Spinal cord (tissue), 10 donors: ENCODE data around the gene TTLL10. TPM values are rescaled to one million over a fixed set of nuclear protein-coding genes. Genes with fewer than 3 reads are reported as not detected.
A peak's percentile ranks its signal among the peaks of the same experiment; 100 is the strongest.

Source experiments
- DNase-seq, 6 donors: peaks; one replicate each; pipeline versions ENCODE4 v3.0.0 to v3.0.0-alpha.2; 2013 to 2015; ENCODE audit warnings: low spot score in 6 of 6, low read depth in 4 of 6
- H3K27ac ChIP-seq: one replicate; pipeline ENCODE4 v1.5.1; 2013; ENCODE audit warnings: low read depth, low read length, control low read depth
- H3K27me3 ChIP-seq: one replicate; pipeline ENCODE4 v1.6.1; 2013; ENCODE audit warnings: low read length; ENCODE audit not compliant: control insufficient read depth, insufficient read depth
- H3K36me3 ChIP-seq: one replicate; pipeline ENCODE4 v1.6.1; 2013; ENCODE audit warnings: low read length; ENCODE audit not compliant: control insufficient read depth, insufficient read depth
- H3K4me1 ChIP-seq: one replicate; pipeline ENCODE4 v1.6.1; 2013; ENCODE audit warnings: low read length; ENCODE audit not compliant: control insufficient read depth, insufficient read depth
- H3K4me3 ChIP-seq: one replicate; pipeline ENCODE4 v1.5.1; 2013; ENCODE audit warnings: low read depth, low read length, control low read depth
- H3K9me3 ChIP-seq: one replicate; pipeline ENCODE4 v1.6.1; 2013; ENCODE audit warnings: low read length; ENCODE audit not compliant: control insufficient read depth, insufficient read depth
- WGBS: methylation state at CpG from one replicate; pipeline ENCODE4 v1.1.5; 2013; ENCODE audit warnings: missing lambda C conversion rate; ENCODE audit not compliant: insufficient coverage; 5-methylcytosine and 5-hydroxymethylcytosine counted together
- polyA plus RNA-seq, 2 donors: library from polyadenylated mRNA; unstranded; fragments of 120-200 nt; gene quantifications; one replicate each; pipeline ENCODE4 v1.2.1, GENCODE V29; 2013; ENCODE audit not compliant: insufficient read length in 2 of 2
- total RNA-seq, 2 donors: library from RNA; depleted of rRNA in 1 of 2; stranded (reverse); fragments of 120-200 nt in 1 of 2; fragments of >200 nt in 1 of 2; gene quantifications; one replicate each; pipeline versions ENCODE4 v1.2.3 to v1.2.4, GENCODE V29; 2013 to 2014
- donor health status: healthy.

TTLL10 gene
- total and polyA plus RNA-seq, 4 donors = 0.79 to 2.1 (median 1.2) TPM

GRCh38 chr1:1156140-1157032 lies 17.3 kb upstream of the TTLL10 start:
- WGBS = 83% methylated on average over 21 of the region's 26 CpGs
- H3K36me3 ChIP-seq = peaks cover 2% of the 10 kb centered on the region
- H3K27ac ChIP-seq = no peak overlapping the region
- H3K4me1 ChIP-seq = peaks cover 22% of the 10 kb centered on the region
- H3K4me3 ChIP-seq = no peak overlapping the region
- no peak for DNase-seq
- H3K27me3 ChIP-seq = no peaks in the 10 kb centered on the region
- H3K9me3 ChIP-seq = no peaks in the 10 kb centered on the region

GRCh38 chr1:1157033-1157365 lies 16.7 kb upstream of the TTLL10 start:
- no peak for DNase-seq
- Histone ChIP-seq H3K27me3 (no peaks in the 10 kb centered on the region), H3K9me3 (no peaks in the 10 kb centered on the region), H3K4me3 (no peak overlapping the region), H3K27ac (no peak overlapping the region), H3K4me1 (peaks cover 25% of the 10 kb centered on the region), H3K36me3 (peaks cover 2% of the 10 kb centered on the region)
- 50% methylated on average over 2 of the region's 9 CpGs for WGBS

GRCh38 chr1:1157426-1157913 lies 16.2 kb upstream of the TTLL10 start:
- no peaks in the 10 kb centered on the region for H3K27me3 ChIP-seq
- H3K27ac ChIP-seq = peak overlapping the region; percentile 92
- WGBS = 2% methylated on average over 24 of the region's 29 CpGs
- peak in 4 of 6 donors; percentile 23 to 87 (median 58) for DNase-seq
- H3K9me3 ChIP-seq = no peaks in the 10 kb centered on the region
- H3K4me1 ChIP-seq = peaks cover 25% of the 10 kb centered on the region
- peaks cover 2% of the 10 kb centered on the region for H3K36me3 ChIP-seq
- H3K4me3 ChIP-seq = peak overlapping the region; percentile 51

GRCh38 chr1:1157914-1158710 lies 15.6 kb upstream of the TTLL10 start:
- peaks cover 2% of the 10 kb centered on the region for H3K27me3 ChIP-seq
- peak in 5 of 6 donors; percentile 32 to 86 (median 56) for DNase-seq
- H3K4me1 ChIP-seq = peaks cover 25% of the 10 kb centered on the region
- 5% methylated on average over 42 of the region's 46 CpGs for WGBS
- peak overlapping the region; percentile 51 for H3K4me3 ChIP-seq
- H3K27ac ChIP-seq = peak overlapping the region; percentile 92
- no peaks in the 10 kb centered on the region for H3K9me3 ChIP-seq
- peaks cover 2% of the 10 kb centered on the region for H3K36me3 ChIP-seq

GRCh38 chr1:1160281-1160930 lies 13.3 kb upstream of the TTLL10 start:
- Histone ChIP-seq H3K27me3 (peaks cover 19% of the 10 kb centered on the region), H3K27ac (no peak overlapping the region), H3K4me3 (no peak overlapping the region), H3K36me3 (peaks cover 2% of the 10 kb centered on the region), H3K9me3 (no peaks in the 10 kb centered on the region), H3K4me1 (peaks cover 25% of the 10 kb centered on the region)
- DNase-seq = no peak
- 80% methylated on average over 11 of the region's 23 CpGs for WGBS

- H3K27me3 ChIP-seq = peaks cover 21% of the 10 kb centered on the region
- no peak overlapping the region for H3K27ac ChIP-seq
- DNase-seq = no peak
- no peaks in the 10 kb centered on the region for H3K9me3 ChIP-seq
- H3K4me1 ChIP-seq = peaks cover 25% of the 10 kb centered on the region
- H3K4me3 ChIP-seq = no peak overlapping the region
- 88% methylated on average over 25 of the region's 29 CpGs for WGBS
- no peaks in the 10 kb centered on the region for H3K36me3 ChIP-seq
These were observed 12.5 kb upstream of the TTLL10 start for GRCh38 chr1:1161078-1161682.

- H3K36me3 ChIP-seq = no peaks in the 10 kb centered on the region
- peak in 1 of 6 donors; percentile 28 for DNase-seq
- H3K27ac ChIP-seq = no peak overlapping the region
- H3K27me3 ChIP-seq = peaks cover 21% of the 10 kb centered on the region
- 50% methylated on average over 17 of the region's 17 CpGs for WGBS
- no peaks in the 10 kb centered on the region for H3K9me3 ChIP-seq
- no peak overlapping the region for H3K4me3 ChIP-seq
- peaks cover 28% of the 10 kb centered on the region for H3K4me1 ChIP-seq
These were observed 12.0 kb upstream of the TTLL10 start for GRCh38 chr1:1161683-1162079.

- Histone ChIP-seq H3K4me1 (peaks cover 19% of the 10 kb centered on the region), H3K27ac (no peak overlapping the region), H3K27me3 (peaks cover 21% of the 10 kb centered on the region), H3K4me3 (no peak overlapping the region), H3K9me3 (no peaks in the 10 kb centered on the region), H3K36me3 (no peaks in the 10 kb centered on the region)
- 71% methylated on average over 71 of the region's 73 CpGs for WGBS
- DNase-seq = no peak
These were observed 10.8 kb upstream of the TTLL10 start for GRCh38 chr1:1162597-1163537.
